GM12878 (cell line): ENCODE data around the gene ANP32B. TPM values are rescaled to one million over a fixed set of nuclear protein-coding genes. Genes with fewer than 3 reads are reported as not detected.
A peak's percentile ranks its signal among the peaks of the same experiment; 100 is the strongest.

Source experiments
- BCL11A ChIP-seq: IDR thresholded peaks from 2 replicates; pipeline ENCODE4 v1.6.1; 2011; ENCODE audit warnings: low read depth, low read length
- DPF2 ChIP-seq: fragments of 450-650 bp; IDR thresholded peaks from 2 replicates; pipeline ENCODE4 v1.6.1; 2017; ENCODE audit warnings: mild to moderate bottlenecking
- ESRRA ChIP-seq: IDR thresholded peaks from 2 replicates; pipeline ENCODE4 v1.6.1; 2012; ENCODE audit warnings: mild to moderate bottlenecking, low read length, improper control_type of control experiment
- POU2F2 ChIP-seq: IDR thresholded peaks from 3 replicates; pipeline ENCODE4 v1.6.1; 2011; ENCODE audit warnings: low read depth, mild to moderate bottlenecking, low read length, borderline replicate concordance
- RAD51 ChIP-seq: fragments of 450-650 bp; IDR thresholded peaks from 2 replicates; pipeline ENCODE4 v1.6.1; 2016; ENCODE audit warnings: moderate library complexity, mild to moderate bottlenecking, inconsistent platforms
- RUNX3 ChIP-seq: IDR thresholded peaks from 2 replicates; pipeline ENCODE4 v1.6.1; 2012; ENCODE audit warnings: low read length, inconsistent platforms
- SMAD5 ChIP-seq: IDR thresholded peaks from 2 replicates; pipeline ENCODE4 v1.6.1; 2016; ENCODE audit warnings: antibody characterized with exemption, low read depth
- ZBED1 ChIP-seq: IDR thresholded peaks from 2 replicates; pipeline ENCODE4 v1.6.1; 2016; ENCODE audit warnings: borderline replicate concordance
- ZNF217 ChIP-seq: fragments of 450-650 bp; IDR thresholded peaks from 2 replicates; pipeline ENCODE4 v1.6.1; 2017; ENCODE audit warnings: antibody characterized with exemption, mild to moderate bottlenecking
- ZNF24 ChIP-seq: fragments of 450-650 bp; IDR thresholded peaks from 2 replicates; pipeline ENCODE4 v1.6.1; 2017; ENCODE audit warnings: antibody characterized with exemption, mild to moderate bottlenecking
- ZZZ3 ChIP-seq: IDR thresholded peaks from 2 replicates; pipeline ENCODE4 v1.6.1; 2011; ENCODE audit warnings: low read depth; ENCODE audit not compliant: control insufficient read depth, insufficient read length
- polyA plus RNA-seq, 11 experiments: library from polyadenylated mRNA; depleted of rRNA in 4 of 11; unstranded in 6 of 11; stranded (reverse) in 5 of 11; fragments of >200 nt; fragmentation: Nextera tagmentation in 4 of 11; fragmentation: Illumina TruSeq in 1 of 11; extraction: Ambion mirVana in 4 of 11; extraction: Trizol in 1 of 11; gene quantifications; 1 replicate in 1 of 11; 2 replicates in 10 of 11; pipeline versions ENCODE4 v1.2.1 to v1.2.3, GENCODE V29; 2011 to 2016; ENCODE audit warnings: inconsistent platforms in 2 of 11, missing spikeins in 2 of 11, low read depth in 1 of 11
- total RNA-seq, 4 experiments: library from RNA; depleted of rRNA in 3 of 4; stranded (reverse); fragments of >200 nt in 3 of 4; fragmentation: Illumina TruSeq in 1 of 4; extraction: Trizol in 1 of 4; gene quantifications; 2 replicates each; pipeline versions ENCODE4 v1.2.1 to v1.2.3, GENCODE V29; 2013 to 2021
- TF ChIP-seq, protein P1 (sequence below): fragments of 450-650 bp; formaldehyde crosslinking; IDR thresholded peaks from 2 replicates; pipeline ENCODE4 v1.4.0; 2022; ENCODE audit warnings: mild to moderate bottlenecking, moderate library complexity
- TF ChIP-seq, protein P2 (sequence below): fragments of 450-650 bp; IDR thresholded peaks from 2 replicates; pipeline ENCODE4 v1.6.1; 2017; ENCODE audit warnings: mild to moderate bottlenecking, moderate library complexity
- TF ChIP-seq, protein P3 (sequence below): IDR thresholded peaks from 2 replicates; pipeline ENCODE4 v1.6.1; 2012; ENCODE audit warnings: mild to moderate bottlenecking, low read depth, low read length
- TF ChIP-seq, protein P4 (sequence below), 3 experiments: IDR thresholded peaks in 2 of 3; conservative IDR thresholded peaks in 1 of 3; 2 replicates each; pipeline ENCODE4 v1.5.1; 2011; ENCODE audit warnings: low read depth in 3 of 3, low read length in 3 of 3, mild to moderate bottlenecking in 3 of 3, control low read depth in 2 of 3, moderate library complexity in 2 of 3, inconsistent platforms in 1 of 3, mixed read lengths in 1 of 3; ENCODE audit not compliant: control insufficient read depth in 2 of 3, insufficient read depth in 1 of 3; ENCODE audit errors: extremely low read depth in 1 of 3

Gene ANP32B
- total and polyA plus RNA-seq, 10 of the 15 experiments (the other 5 are each of a cell fraction or from before 2014, with no cell fraction given) = 24.5 to 419 (median 171) TPM

DNA sequence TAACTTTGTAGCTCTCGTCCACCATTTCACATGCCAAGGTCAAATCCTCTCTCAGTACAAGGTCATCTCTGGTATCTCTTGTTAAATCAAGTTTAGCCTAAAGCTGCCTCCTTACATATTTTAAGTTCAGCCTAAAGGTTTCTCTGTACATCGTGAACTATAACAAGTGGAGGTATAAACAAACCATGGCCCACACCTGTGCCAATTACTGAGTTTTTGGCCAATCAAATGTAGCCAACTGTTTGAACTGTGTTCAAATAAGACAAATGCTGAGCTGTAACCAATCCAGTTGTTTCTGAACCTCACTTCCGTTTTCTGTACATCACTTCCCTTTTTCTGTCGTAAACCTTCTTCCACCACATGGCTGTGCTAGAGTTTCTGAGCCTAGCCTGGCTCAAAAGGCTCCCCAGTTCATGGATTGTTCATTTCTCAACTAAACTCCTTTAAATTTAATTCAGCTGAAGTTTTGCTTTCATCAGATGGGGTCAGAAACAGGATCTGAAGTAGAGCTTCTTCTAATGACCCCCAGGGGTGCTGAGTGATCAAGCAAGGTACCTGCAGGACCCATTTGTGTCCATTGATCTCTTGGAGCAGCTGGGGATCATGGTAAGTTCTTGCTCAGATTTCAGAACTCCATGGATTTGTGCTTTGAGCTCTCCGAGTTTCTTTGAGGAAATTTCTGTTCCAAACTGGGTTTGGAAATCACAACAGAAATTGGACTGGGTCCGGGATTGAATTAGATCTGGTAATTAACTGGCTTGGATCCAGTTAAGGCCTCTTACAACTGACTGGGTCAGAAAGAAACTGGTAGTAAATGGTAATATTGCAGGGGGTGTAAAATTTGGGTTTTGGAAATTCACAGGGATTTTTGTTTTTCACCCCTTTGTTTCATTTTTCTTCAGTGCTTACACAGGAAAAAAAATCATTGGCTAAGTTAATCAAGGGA is 62.4 kb downstream of the ANP32B start (continued):
- TF ChIP-seq, protein P1, sequence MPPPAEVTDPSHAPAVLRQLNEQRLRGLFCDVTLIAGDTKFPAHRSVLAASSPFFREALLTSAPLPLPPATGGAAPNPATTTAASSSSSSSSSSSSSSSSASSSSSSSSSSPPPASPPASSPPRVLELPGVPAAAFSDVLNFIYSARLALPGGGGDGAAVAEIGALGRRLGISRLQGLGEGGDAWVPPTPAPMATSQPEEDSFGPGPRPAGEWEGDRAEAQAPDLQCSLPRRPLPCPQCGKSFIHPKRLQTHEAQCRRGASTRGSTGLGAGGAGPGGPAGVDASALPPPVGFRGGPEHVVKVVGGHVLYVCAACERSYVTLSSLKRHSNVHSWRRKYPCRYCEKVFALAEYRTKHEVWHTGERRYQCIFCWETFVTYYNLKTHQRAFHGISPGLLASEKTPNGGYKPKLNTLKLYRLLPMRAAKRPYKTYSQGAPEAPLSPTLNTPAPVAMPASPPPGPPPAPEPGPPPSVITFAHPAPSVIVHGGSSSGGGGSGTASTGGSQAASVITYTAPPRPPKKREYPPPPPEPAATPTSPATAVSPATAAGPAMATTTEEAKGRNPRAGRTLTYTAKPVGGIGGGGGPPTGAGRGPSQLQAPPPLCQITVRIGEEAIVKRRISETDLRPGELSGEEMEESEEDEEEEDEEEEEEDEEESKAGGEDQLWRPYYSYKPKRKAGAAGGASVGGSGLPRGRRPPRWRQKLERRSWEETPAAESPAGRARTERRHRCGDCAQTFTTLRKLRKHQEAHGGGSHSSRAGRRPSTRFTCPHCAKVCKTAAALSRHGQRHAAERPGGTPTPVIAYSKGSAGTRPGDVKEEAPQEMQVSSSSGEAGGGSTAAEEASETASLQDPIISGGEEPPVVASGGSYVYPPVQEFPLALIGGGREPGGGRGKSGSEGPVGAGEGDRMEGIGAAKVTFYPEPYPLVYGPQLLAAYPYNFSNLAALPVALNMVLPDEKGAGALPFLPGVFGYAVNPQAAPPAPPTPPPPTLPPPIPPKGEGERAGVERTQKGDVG (CRISPR knock-in tag) = no peak
- TF ChIP-seq SMAD5 (peak; percentile 63; the same call in 1 of the 2 replicates), ZNF24 (no peak), POU2F2 (peak; percentile 62; the same call in 1 of the 3 replicates), ZNF217 (no peak), DPF2 (no peak), ESRRA (peak; percentile 48; the same call in 1 of the 2 replicates), RUNX3 (peak; percentile 37), RAD51 (0 out of 2 replicates have a peak, but pooled peaks have one; percentile 10), ZBED1 (no peak), ZZZ3 (no peak), BCL11A (no peak)
- TF ChIP-seq, protein P2, sequence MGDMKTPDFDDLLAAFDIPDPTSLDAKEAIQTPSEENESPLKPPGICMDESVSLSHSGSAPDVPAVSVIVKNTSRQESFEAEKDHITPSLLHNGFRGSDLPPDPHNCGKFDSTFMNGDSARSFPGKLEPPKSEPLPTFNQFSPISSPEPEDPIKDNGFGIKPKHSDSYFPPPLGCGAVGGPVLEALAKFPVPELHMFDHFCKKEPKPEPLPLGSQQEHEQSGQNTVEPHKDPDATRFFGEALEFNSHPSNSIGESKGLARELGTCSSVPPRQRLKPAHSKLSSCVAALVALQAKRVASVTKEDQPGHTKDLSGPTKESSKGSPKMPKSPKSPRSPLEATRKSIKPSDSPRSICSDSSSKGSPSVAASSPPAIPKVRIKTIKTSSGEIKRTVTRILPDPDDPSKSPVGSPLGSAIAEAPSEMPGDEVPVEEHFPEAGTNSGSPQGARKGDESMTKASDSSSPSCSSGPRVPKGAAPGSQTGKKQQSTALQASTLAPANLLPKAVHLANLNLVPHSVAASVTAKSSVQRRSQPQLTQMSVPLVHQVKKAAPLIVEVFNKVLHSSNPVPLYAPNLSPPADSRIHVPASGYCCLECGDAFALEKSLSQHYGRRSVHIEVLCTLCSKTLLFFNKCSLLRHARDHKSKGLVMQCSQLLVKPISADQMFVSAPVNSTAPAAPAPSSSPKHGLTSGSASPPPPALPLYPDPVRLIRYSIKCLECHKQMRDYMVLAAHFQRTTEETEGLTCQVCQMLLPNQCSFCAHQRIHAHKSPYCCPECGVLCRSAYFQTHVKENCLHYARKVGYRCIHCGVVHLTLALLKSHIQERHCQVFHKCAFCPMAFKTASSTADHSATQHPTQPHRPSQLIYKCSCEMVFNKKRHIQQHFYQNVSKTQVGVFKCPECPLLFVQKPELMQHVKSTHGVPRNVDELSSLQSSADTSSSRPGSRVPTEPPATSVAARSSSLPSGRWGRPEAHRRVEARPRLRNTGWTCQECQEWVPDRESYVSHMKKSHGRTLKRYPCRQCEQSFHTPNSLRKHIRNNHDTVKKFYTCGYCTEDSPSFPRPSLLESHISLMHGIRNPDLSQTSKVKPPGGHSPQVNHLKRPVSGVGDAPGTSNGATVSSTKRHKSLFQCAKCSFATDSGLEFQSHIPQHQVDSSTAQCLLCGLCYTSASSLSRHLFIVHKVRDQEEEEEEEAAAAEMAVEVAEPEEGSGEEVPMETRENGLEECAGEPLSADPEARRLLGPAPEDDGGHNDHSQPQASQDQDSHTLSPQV = no peak
- TF ChIP-seq, protein P3, sequence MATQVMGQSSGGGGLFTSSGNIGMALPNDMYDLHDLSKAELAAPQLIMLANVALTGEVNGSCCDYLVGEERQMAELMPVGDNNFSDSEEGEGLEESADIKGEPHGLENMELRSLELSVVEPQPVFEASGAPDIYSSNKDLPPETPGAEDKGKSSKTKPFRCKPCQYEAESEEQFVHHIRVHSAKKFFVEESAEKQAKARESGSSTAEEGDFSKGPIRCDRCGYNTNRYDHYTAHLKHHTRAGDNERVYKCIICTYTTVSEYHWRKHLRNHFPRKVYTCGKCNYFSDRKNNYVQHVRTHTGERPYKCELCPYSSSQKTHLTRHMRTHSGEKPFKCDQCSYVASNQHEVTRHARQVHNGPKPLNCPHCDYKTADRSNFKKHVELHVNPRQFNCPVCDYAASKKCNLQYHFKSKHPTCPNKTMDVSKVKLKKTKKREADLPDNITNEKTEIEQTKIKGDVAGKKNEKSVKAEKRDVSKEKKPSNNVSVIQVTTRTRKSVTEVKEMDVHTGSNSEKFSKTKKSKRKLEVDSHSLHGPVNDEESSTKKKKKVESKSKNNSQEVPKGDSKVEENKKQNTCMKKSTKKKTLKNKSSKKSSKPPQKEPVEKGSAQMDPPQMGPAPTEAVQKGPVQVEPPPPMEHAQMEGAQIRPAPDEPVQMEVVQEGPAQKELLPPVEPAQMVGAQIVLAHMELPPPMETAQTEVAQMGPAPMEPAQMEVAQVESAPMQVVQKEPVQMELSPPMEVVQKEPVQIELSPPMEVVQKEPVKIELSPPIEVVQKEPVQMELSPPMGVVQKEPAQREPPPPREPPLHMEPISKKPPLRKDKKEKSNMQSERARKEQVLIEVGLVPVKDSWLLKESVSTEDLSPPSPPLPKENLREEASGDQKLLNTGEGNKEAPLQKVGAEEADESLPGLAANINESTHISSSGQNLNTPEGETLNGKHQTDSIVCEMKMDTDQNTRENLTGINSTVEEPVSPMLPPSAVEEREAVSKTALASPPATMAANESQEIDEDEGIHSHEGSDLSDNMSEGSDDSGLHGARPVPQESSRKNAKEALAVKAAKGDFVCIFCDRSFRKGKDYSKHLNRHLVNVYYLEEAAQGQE = no peak
- TF ChIP-seq, protein P4, sequence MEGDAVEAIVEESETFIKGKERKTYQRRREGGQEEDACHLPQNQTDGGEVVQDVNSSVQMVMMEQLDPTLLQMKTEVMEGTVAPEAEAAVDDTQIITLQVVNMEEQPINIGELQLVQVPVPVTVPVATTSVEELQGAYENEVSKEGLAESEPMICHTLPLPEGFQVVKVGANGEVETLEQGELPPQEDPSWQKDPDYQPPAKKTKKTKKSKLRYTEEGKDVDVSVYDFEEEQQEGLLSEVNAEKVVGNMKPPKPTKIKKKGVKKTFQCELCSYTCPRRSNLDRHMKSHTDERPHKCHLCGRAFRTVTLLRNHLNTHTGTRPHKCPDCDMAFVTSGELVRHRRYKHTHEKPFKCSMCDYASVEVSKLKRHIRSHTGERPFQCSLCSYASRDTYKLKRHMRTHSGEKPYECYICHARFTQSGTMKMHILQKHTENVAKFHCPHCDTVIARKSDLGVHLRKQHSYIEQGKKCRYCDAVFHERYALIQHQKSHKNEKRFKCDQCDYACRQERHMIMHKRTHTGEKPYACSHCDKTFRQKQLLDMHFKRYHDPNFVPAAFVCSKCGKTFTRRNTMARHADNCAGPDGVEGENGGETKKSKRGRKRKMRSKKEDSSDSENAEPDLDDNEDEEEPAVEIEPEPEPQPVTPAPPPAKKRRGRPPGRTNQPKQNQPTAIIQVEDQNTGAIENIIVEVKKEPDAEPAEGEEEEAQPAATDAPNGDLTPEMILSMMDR (IDR thresholded peaks at IDR 0.05 in 2 of 3, conservative IDR thresholded peaks at IDR 0.05 in 1 of 3; ENCODE audit: control insufficient read depth in 2 of 3, extremely low read depth in 1 of 3, insufficient read depth in 1 of 3, low read depth in 3 of 3, low read length in 3 of 3) = peak in 2 of 3 experiments; percentile 9 to 30; a peak in 1 of 6 replicates
